Stimulated activated CD4-positive, alpha-beta T cell treated with anti-CD3 and anti-CD28 coated beads, Interleukin-4, amount 100 ng/mL, for 48 hours (primary cell): ENCODE results near the gene EMSY.

Source experiments
- DNase-seq, 2 donors: peaks; one replicate each; pipeline ENCODE4 v3.0.0-alpha.2; 2020; ENCODE audit warnings: low read depth in 2 of 2

The EMSY gene

GRCh38 chr11:76459299-76459698, 14.5 kb downstream of the EMSY start:
- no peak for DNase-seq

GRCh38 chr11:76459846-76460245, 15.0 kb downstream of the EMSY start:
- no peak for DNase-seq

DNA sequence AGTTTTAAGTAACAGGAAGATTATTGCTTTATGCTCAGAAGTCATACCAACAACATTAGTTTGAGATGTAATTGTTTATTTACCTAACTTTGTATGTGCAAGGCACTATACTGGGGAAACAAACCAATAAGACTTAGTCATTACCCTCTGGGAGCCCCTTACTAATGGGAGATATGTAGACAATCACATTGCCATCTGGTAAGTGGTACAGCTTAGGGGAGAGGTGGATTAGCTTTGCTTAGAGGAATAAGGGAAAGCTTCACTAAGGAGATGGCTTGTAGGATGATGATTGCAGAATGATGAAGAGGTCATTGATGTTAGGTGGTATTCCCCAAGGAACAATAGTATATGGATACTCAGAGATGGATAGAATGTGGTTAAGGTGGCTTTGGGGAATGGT, 17.5 kb downstream of the EMSY start:
- no peak for DNase-seq

GRCh38 chr11:76465701-76466100, 20.9 kb downstream of the EMSY start:
- no peak for DNase-seq

- no peak for DNase-seq
These were observed 21.8 kb downstream of the EMSY start for GRCh38 chr11:76466666-76467065.

- DNase-seq = no peak
These were observed 24.3 kb downstream of the EMSY start for GRCh38 chr11:76469141-76469540.

- DNase-seq = no peak
These were observed 26.6 kb downstream of the EMSY start for GRCh38 chr11:76471382-76471781.

GRCh38 chr11:76480241-76480640, 35.4 kb downstream of the EMSY start:
- DNase-seq = no peak

- DNase-seq = no peak
These were observed 46.8 kb downstream of the EMSY start for GRCh38 chr11:76491644-76492043.

GRCh38 chr11:76493040-76493439, 48.2 kb downstream of the EMSY start:
- no peak for DNase-seq

- no peak for DNase-seq
These were observed 49.1 kb downstream of the EMSY start for GRCh38 chr11:76493626-76494539.

DNA sequence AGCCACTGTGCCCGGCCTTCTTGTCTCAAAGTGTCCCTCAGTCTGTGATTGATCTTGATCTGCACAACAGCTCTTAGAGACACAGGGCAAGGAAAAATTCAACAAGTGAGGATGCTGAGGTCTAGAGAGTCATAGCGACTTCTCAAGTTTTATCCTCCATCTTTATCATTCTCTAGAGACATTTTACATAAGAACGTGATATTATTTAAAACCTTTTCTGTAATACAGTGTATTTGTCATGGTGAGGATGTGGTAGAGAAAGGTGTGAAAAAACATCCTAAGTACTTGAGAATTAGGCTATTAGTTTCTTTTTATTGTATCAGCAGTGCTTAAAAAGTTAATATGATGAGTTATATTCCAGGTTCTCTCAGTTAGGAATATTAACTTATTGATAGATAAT, 50.2 kb downstream of the EMSY start:
- no peak for DNase-seq

- no peak for DNase-seq
These were observed 51.4 kb downstream of the EMSY start for GRCh38 chr11:76496174-76496573.

DNA sequence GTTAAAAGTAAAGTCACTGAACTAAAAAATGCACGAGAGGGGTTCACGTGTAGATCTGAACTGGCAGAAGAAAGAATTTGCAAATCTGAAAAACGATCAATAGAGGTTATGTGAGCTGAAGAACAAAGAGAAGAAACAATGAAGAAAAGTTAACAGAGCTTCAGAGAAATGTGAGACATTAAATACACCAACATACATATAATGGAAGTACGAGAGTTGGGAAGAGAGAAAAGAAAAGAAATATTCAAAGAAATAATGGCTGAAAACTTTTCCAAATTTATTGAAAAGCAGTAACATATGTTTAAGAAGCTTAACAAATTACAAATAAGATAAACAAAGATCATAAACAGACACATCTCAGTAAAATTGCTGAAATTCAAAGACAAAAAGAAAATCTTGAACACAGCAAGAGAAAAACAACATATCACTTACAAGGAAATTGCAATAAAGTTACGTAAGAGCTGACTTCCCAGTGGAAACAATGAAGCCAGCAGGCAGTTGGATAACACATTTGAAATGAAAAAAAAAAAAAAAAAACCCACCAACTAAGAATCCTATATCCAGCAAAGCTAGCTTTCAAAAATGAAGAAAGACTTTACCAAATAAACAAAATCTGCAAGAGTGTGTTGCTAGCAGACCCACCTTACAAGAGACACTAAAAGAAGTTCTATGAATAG, 56.8 kb downstream of the EMSY start:
- DNase-seq = no peak

DNA sequence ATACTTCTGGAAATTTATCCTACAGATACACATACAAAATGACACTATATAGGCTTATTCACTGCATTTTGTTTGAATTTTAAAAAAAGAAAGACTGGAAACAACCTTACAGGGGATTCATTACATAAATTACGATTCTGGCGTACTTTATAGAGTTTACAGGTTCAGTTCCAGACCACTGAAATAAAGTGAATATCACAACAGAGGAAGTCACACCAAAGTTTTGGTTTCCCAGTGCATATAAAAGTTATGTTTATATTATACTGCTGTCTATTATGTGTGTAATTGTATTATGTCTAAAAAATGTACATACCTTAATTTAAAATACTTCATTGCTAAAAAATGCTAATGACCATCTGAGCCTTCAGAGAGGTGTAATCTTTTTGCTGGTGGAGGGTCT, 62.0 kb downstream of the EMSY start:
- DNase-seq = no peak

GRCh38 chr11:76510060-76511047, 65.5 kb downstream of the EMSY start:
- no peak for DNase-seq

DNA sequence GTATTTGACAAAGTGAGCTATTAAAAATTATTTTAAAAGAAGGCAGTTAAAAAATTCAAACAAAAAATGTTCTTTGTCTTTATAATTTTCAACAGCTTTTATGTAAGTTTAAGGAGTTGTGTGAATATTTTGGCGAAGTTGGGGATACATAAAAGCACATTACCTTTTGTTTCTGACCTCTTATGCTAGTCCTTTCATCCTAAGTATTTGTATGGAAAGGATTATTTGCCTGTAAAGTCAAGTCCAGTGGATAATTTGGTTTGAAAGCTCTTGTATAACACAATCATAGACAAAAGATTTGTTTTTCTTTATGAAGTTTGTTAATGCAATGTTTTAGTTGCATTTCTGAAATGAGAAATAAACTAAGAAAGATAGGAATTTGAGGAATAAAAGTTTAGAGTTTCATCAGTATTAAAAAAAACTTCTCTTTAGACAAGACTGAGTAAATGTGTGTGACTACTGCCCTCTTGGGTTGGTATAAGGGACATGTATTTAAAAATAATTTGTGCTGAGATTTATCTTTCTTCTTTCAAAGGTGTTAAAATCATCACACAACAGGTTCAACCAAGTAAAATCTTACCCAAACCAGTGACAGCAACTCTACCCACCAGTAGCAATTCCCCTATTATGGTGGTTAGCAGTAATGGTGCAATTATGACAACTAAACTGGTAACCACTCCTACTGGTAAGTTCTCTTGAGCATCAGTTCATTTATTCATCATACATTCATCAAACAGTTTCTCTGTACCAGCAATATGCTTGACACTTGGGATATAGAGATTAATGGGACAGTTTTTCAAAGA, 68.2 kb downstream of the EMSY start:
- DNase-seq = no peak

- DNase-seq = no peak
These were observed 68.8 kb downstream of the EMSY start for GRCh38 chr11:76513654-76514034.

GRCh38 chr11:76515494-76515893, 70.7 kb downstream of the EMSY start:
- DNase-seq = no peak

GRCh38 chr11:76523147-76523546, 78.3 kb downstream of the EMSY start:
- DNase-seq = no peak

GRCh38 chr11:76523786-76524436, 79.1 kb downstream of the EMSY start:
- no peak for DNase-seq
